Prostate gland (tissue), 2 donors: Measurements from ENCODE around the gene LACTBL1.

Source experiments
- CTCF ChIP-seq, 4 experiments: fragments of 200-600 bp in 2 of 4; fragments of 450-650 bp in 2 of 4; sonication (generic) in 2 of 4; IDR thresholded peaks; 1 replicate in 3 of 4; 2 replicates in 1 of 4; pipeline ENCODE4 v1.5.1; 2016 to 2019; ENCODE audit warnings: antibody characterized with exemption in 4 of 4, mild to moderate bottlenecking in 2 of 4, moderate library complexity in 2 of 4
- POLR2A ChIP-seq: fragments of 450-650 bp; IDR thresholded peaks from one replicate; pipeline ENCODE4 v1.6.1; 2016; ENCODE audit warnings: antibody characterized with exemption, mild to moderate bottlenecking
- POLR2AphosphoS5 ChIP-seq: sonication (generic); formaldehyde crosslinking; IDR thresholded peaks from one replicate; pipeline ENCODE4 v1.6.1; 2017; ENCODE audit warnings: antibody characterized with exemption

GRCh38 chr1:22919341-22920025 is 53.2 kb downstream of the LACTBL1 start:
- TF ChIP-seq CTCF (IDR thresholded peaks at IDR 0.05) (no peak), POLR2AphosphoS5 (no peak), POLR2A (no peak)
